Endothelial cell of umbilical vein (primary cell): ENCODE measurements around the gene ELP4. TPM values are rescaled to one million over a fixed set of nuclear protein-coding genes. Genes with fewer than 3 reads are reported as not detected.

ENCODE experiments used
- BruUV-seq: library from RNA; stranded (reverse); fragments of 400-500 nt; replicated peaks from 2 replicates; lab custom pipeline; 2021; lab: Mats Ljungman, UMichigan
- CTCF ChIA-PET: fragments of 300-600, 350-600 bp; sonication (Branson Sonifier 250); formaldehyde crosslinking; loops from one replicate; lab custom pipeline; 2021; ENCODE audit warnings: antibody characterized with exemption, inconsistent platforms; lab: Charles Lee
- POLR2A ChIA-PET: fragments of 300-600, 350-600 bp; sonication (Branson Sonifier 250); formaldehyde crosslinking; loops from one replicate; lab custom pipeline; 2021; ENCODE audit warnings: antibody characterized with exemption, inconsistent platforms; lab: Charles Lee
- DNase-seq: peaks from one replicate; pipeline ENCODE4 v3.0.0-alpha.2; 2011; ENCODE audit warnings: low read depth, low spot score
- FAIRE-seq: peaks from 2 replicates; lab custom pipeline; 2011; peaks lifted over from hg19 to GRCh38; lab: Jason Lieb, UNC
- H2AFZ ChIP-seq: 2 replicates; pipeline ENCODE4 v1.6.0; 2012; ENCODE audit warnings: low read depth, low read length, control low read depth, inconsistent platforms
- H3K27ac ChIP-seq: 2 replicates; pipeline ENCODE4 v1.5.1; 2011; ENCODE audit warnings: low read depth, mild to moderate bottlenecking, control low read depth, low read length, moderate library complexity; ENCODE audit not compliant: insufficient read depth
- H3K27me3 ChIP-seq, 2 experiments: 2 replicates each; pipeline versions ENCODE4 v1.6.0 to v1.6.1; 2011; ENCODE audit warnings: low read length in 2 of 2, mixed read lengths in 1 of 2; ENCODE audit not compliant: control insufficient read depth in 2 of 2, insufficient read depth in 2 of 2
- H3K36me3 ChIP-seq, 2 experiments: 2 replicates in 1 of 2; 3 replicates in 1 of 2; pipeline ENCODE4 v1.5.1; 2011; ENCODE audit warnings: low read length in 2 of 2, mild to moderate bottlenecking in 1 of 2, moderate library complexity in 1 of 2; ENCODE audit not compliant: control insufficient read depth in 2 of 2, insufficient read depth in 2 of 2; ENCODE audit errors: extremely low read depth in 1 of 2
- H3K4me1 ChIP-seq: 3 replicates; pipeline ENCODE4 v1.5.1; 2011; ENCODE audit warnings: mild to moderate bottlenecking, low read length; ENCODE audit not compliant: control insufficient read depth, insufficient read depth; ENCODE audit errors: extremely low read depth
- H3K4me2 ChIP-seq: 2 replicates; pipeline ENCODE4 v1.6.1; 2011; ENCODE audit warnings: low read length, control low read depth, mixed read lengths; ENCODE audit not compliant: insufficient read depth
- H3K4me3 ChIP-seq, 3 experiments: fragments of 200-600 bp in 1 of 3; sonication (generic), shearing (Covaris generic) in 1 of 3; replicated peaks in 1 of 3; 2 replicates each; pipeline ENCODE4 v1.5.1; 2011 to 2016; ENCODE audit warnings: control low read depth in 3 of 3, low read length in 3 of 3, mild to moderate bottlenecking in 2 of 3, inconsistent platforms in 1 of 3, low read depth in 1 of 3, moderate library complexity in 1 of 3; ENCODE audit not compliant: insufficient read depth in 1 of 3
- H3K79me2 ChIP-seq: 2 replicates; pipeline ENCODE4 v1.6.0; 2012; ENCODE audit warnings: low read length, inconsistent platforms; ENCODE audit not compliant: control insufficient read depth, insufficient read depth
- H3K9ac ChIP-seq: replicated peaks from 2 replicates; pipeline ENCODE3; 2011; ENCODE audit warnings: low read length, control low read depth; ENCODE audit not compliant: insufficient read depth; ENCODE audit errors: extremely low read depth
- H3K9me1 ChIP-seq: replicated peaks from 3 replicates; pipeline ENCODE4 v1.6.0; 2011; ENCODE audit warnings: mild to moderate bottlenecking, low read length; ENCODE audit not compliant: control insufficient read depth, insufficient read depth; ENCODE audit errors: extremely low read depth
- H3K9me3 ChIP-seq: replicated peaks from 2 replicates; pipeline ENCODE4 v1.5.1; 2012; ENCODE audit warnings: low read length, inconsistent platforms; ENCODE audit not compliant: control insufficient read depth, insufficient read depth
- H4K20me1 ChIP-seq: replicated peaks from 2 replicates; pipeline ENCODE3; 2011; ENCODE audit warnings: mild to moderate bottlenecking, low read length; ENCODE audit not compliant: control insufficient read depth, insufficient read depth; ENCODE audit errors: extremely low read depth
- EZH2 ChIP-seq: IDR thresholded peaks from 2 replicates; pipeline ENCODE4 v1.6.1; 2012; ENCODE audit warnings: borderline replicate concordance, low read depth, mild to moderate bottlenecking, moderate library complexity, low read length, inconsistent platforms; ENCODE audit not compliant: severe bottlenecking
- FOS ChIP-seq: IDR thresholded peaks from 2 replicates; pipeline ENCODE4 v1.6.1; 2011; ENCODE audit warnings: mild to moderate bottlenecking, low read length, moderate library complexity, borderline replicate concordance; ENCODE audit not compliant: insufficient read depth
- GATA2 ChIP-seq: IDR thresholded peaks from 2 replicates; pipeline ENCODE4 v1.7.0; 2011; ENCODE audit warnings: low read depth, mild to moderate bottlenecking, moderate library complexity, mixed read lengths, low read length; ENCODE audit not compliant: insufficient read length, insufficient read depth
- JUN ChIP-seq: IDR thresholded peaks from 2 replicates; pipeline ENCODE4 v1.6.1; 2011; ENCODE audit warnings: borderline replicate concordance, low read depth; ENCODE audit not compliant: insufficient read length, insufficient read depth
- MAX ChIP-seq: IDR thresholded peaks from 2 replicates; pipeline ENCODE4 v1.6.1; 2011; ENCODE audit not compliant: insufficient read depth, insufficient read length
- POLR2A ChIP-seq: IDR thresholded peaks from 2 replicates; pipeline ENCODE4 v1.6.1; 2012; ENCODE audit warnings: low read depth, mild to moderate bottlenecking, control low read depth, low read length
- dilution Hi-C: fragments of 300-500 bp; cut with MboI; formaldehyde crosslinking; loops from one replicate; pipeline ENCODE4 v1.15.0; 2019; ENCODE audit warnings: low sequenced_read_pairs; ENCODE audit not compliant: extremely low pct_ligation_motif_present
- intact Hi-C: fragments of 100-400 bp; cut with micrococcal nuclease; formaldehyde crosslinking; loops from one replicate; pipeline ENCODE4 v1.10.0; 2022
- polyA plus RNA-seq, 4 experiments: library from polyadenylated mRNA; depleted of rRNA in 3 of 4; stranded (reverse) in 3 of 4; unstranded in 1 of 4; fragments of >200 nt; gene quantifications; 2 replicates each; pipeline versions ENCODE4 v1.2.1 to v1.2.3, GENCODE V29; 2011 to 2012; ENCODE audit warnings: missing spikeins in 1 of 4
- total RNA-seq: library from RNA; stranded (reverse); gene quantifications from 2 replicates; pipeline ENCODE4 v1.2.3, GENCODE V29; 2021

ELP4 gene
- total and polyA plus RNA-seq, 2 donors (not counting 3 experiments of a cell fraction or from before 2014, with no cell fraction given), result 11.6 to 16.3 TPM

- peak; percentile 33 for FAIRE-seq
- no peak overlapping the region for H3K27ac ChIP-seq
- intact Hi-C loops (no loop called here), dilution Hi-C loops (no loop called here)
- DNase-seq, result no peak
- no peak overlapping the region for H3K4me2 ChIP-seq
- ChIA-PET CTCF (interaction anchor here (0.6 to 0.7 kb wide), 2 partner anchors 11 to 130 kb away, joined by 3 read pairs; no protein-coding TSS in a partner anchor), POLR2A (no interaction called here)
- H3K79me2 ChIP-seq, result no peaks in the 10 kb centered on the region
- TF ChIP-seq MAX (no peak), FOS (no peak), GATA2 (no peak), EZH2 (no peak), POLR2A (no peak), JUN (no peak)
- no TSS peak for BruUV-seq
- no peaks in the 10 kb centered on the region for H4K20me1 ChIP-seq
- H3K4me1 ChIP-seq, result no peaks in the 10 kb centered on the region
- H3K9me1 ChIP-seq, result no peaks in the 10 kb centered on the region
- H3K9ac ChIP-seq, result no peak overlapping the region
- no peaks in the 10 kb centered on the region for H3K36me3 ChIP-seq
- H2AFZ ChIP-seq, result no peak overlapping the region
- H3K4me3 ChIP-seq, result no peak overlapping the region
- no peaks in the 10 kb centered on the region for H3K27me3 ChIP-seq
- H3K9me3 ChIP-seq, result no peaks in the 10 kb centered on the region
These were observed 259.4 kb downstream of the ELP4 start for GRCh38 chr11:31768749-31769640.
